PC-9 (cell line): ENCODE measurements around the gene EFTUD2. TPM values are rescaled to one million over a fixed set of nuclear protein-coding genes. Genes with fewer than 3 reads are reported as not detected.

ENCODE experiments used
- BruUV-seq: library from RNA; stranded (reverse); fragments of 400-500 nt; replicated peaks from 2 replicates; lab custom pipeline; 2021; lab: Mats Ljungman, UMichigan
- CTCF ChIA-PET: fragments of 300-600 bp; sonication (Branson Sonifier 250); formaldehyde crosslinking; loops from one replicate; lab custom pipeline; 2022; ENCODE audit warnings: antibody characterized with exemption; lab: Charles Lee
- POLR2A ChIA-PET: fragments of 300-600 bp; sonication (Branson Sonifier 250); formaldehyde crosslinking; loops from one replicate; lab custom pipeline; 2022; ENCODE audit warnings: antibody characterized with exemption; ENCODE audit not compliant: unreplicated experiment; lab: Charles Lee
- DNase-seq, 2 experiments: peaks; one replicate each; pipeline versions ENCODE4 v3.0.0 to v3.0.0-alpha.2; 2015 to 2022; ENCODE audit warnings: mixed read lengths in 1 of 2
- H2AFZ ChIP-seq: fragments of 200-600 bp; sonication (generic); 2 replicates; pipeline ENCODE4 v1.8.1; 2017; ENCODE audit warnings: antibody characterized with exemption
- H3F3A ChIP-seq: fragments of 200-600 bp; sonication (generic); 2 replicates; pipeline ENCODE4 v1.8.1; 2017; ENCODE audit warnings: antibody characterized with exemption, mild to moderate bottlenecking, low read depth; ENCODE audit not compliant: insufficient read depth
- H3K27ac ChIP-seq: fragments of 200-600 bp; sonication (generic); 2 replicates; pipeline ENCODE4 v1.6.1; 2016; ENCODE audit warnings: mixed run types
- H3K27me3 ChIP-seq: fragments of 200-600 bp; sonication (generic); 2 replicates; pipeline ENCODE4 v1.6.1; 2016; ENCODE audit warnings: low read depth, mixed run types; ENCODE audit not compliant: insufficient read depth
- H3K36me3 ChIP-seq: fragments of 200-600 bp; sonication (generic); 2 replicates; pipeline ENCODE4 v1.6.1; 2016; ENCODE audit warnings: low read depth, mixed run types
- H3K4me1 ChIP-seq: fragments of 200-600 bp; sonication (generic); replicated peaks from 2 replicates; pipeline ENCODE4 v1.6.1; 2016; ENCODE audit warnings: mixed run types; ENCODE audit not compliant: insufficient read depth
- H3K4me2 ChIP-seq: fragments of 200-600 bp; sonication (generic); 2 replicates; pipeline ENCODE4 v1.6.1; 2017; ENCODE audit warnings: mixed run types
- H3K4me3 ChIP-seq: fragments of 200-600 bp; sonication (generic); 2 replicates; pipeline ENCODE4 v1.6.1; 2016; ENCODE audit warnings: mixed run types
- H3K79me2 ChIP-seq: fragments of 200-600 bp; sonication (generic); 2 replicates; pipeline ENCODE4 v1.6.1; 2017; ENCODE audit warnings: low read depth, mixed run types
- H3K9me2 ChIP-seq: fragments of 200-600 bp; sonication (generic); 2 replicates; pipeline ENCODE4 v1.8.1; 2017; ENCODE audit warnings: mild to moderate bottlenecking; ENCODE audit not compliant: insufficient read depth
- H3K9me3 ChIP-seq: fragments of 200-600 bp; sonication (generic); 2 replicates; pipeline ENCODE4 v1.8.1; 2016; ENCODE audit warnings: low read depth; ENCODE audit not compliant: insufficient read depth
- H4K20me1 ChIP-seq: fragments of 200-600 bp; sonication (generic); 2 replicates; pipeline ENCODE4 v1.8.1; 2017; ENCODE audit not compliant: insufficient read depth
- CTCF ChIP-seq: fragments of 200-600 bp; sonication (generic); conservative IDR thresholded peaks from 2 replicates; pipeline ENCODE4 v1.6.1; 2017; ENCODE audit warnings: mixed run types, antibody characterized with exemption, mild to moderate bottlenecking, moderate library complexity
- EZH2 ChIP-seq: fragments of 200-600 bp; sonication (generic); IDR thresholded peaks from 2 replicates; pipeline ENCODE4 v1.8.0; 2017; ENCODE audit warnings: antibody characterized with exemption, low read depth
- intact Hi-C: fragments of 100-400 bp; cut with micrococcal nuclease; formaldehyde crosslinking; loops from one replicate; pipeline ENCODE4 v1.10.0; 2022; ENCODE audit not compliant: unreplicated experiment
- total RNA-seq: library from RNA; stranded (reverse); gene quantifications from 2 replicates; pipeline ENCODE4 v1.2.3, GENCODE V29; 2021

The EFTUD2 gene
- total RNA-seq, 1 experiment from 2014 or later, result 126 TPM

GRCh38 chr17:44935116-44935515, 35.9 kb upstream of the EFTUD2 start:
- H4K20me1 ChIP-seq, result no peaks in the 10 kb centered on the region; the same call in 1 of the 2 replicates
- intact Hi-C loops, result no loop called here
- H2AFZ ChIP-seq, result no peak overlapping the region
- no peaks in the 10 kb centered on the region for H3K9me3 ChIP-seq
- H3K27ac ChIP-seq, result no peak overlapping the region
- H3K4me3 ChIP-seq, result no peak overlapping the region
- no peak for DNase-seq
- POLR2A ChIA-PET, result no interaction called here
- no peak for TF ChIP-seq CTCF
- TF ChIP-seq EZH2, result no peak
- peaks cover 33% of the 10 kb centered on the region for H3K79me2 ChIP-seq
- no peaks in the 10 kb centered on the region for H3K27me3 ChIP-seq
- H3K9me2 ChIP-seq, result no peaks in the 10 kb centered on the region
- CTCF ChIA-PET, result interaction anchor here (0.6 kb wide), 1 partner anchor 84 kb away, joined by 9 read pairs; no protein-coding TSS in a partner anchor
- H3K4me2 ChIP-seq, result no peak overlapping the region
- no TSS peak for BruUV-seq
- peaks cover 6% of the 10 kb centered on the region for H3K4me1 ChIP-seq
- H3K36me3 ChIP-seq, result peaks cover 8% of the 10 kb centered on the region
- peaks cover 12% of the 10 kb centered on the region; the same call in 1 of the 2 replicates for H3F3A ChIP-seq

- peaks cover 8% of the 10 kb centered on the region for H3K36me3 ChIP-seq
These were observed 35.5 kb upstream of the EFTUD2 start for GRCh38 chr17:44934745-44935105.

GRCh38 chr17:44933824-44934744, 34.8 kb upstream of the EFTUD2 start:
- H2AFZ ChIP-seq, result no peak overlapping the region
- BruUV-seq, result no TSS peak
- H3F3A ChIP-seq, result peaks cover 6% of the 10 kb centered on the region; the same call in 1 of the 2 replicates
- no peak overlapping the region for H3K27ac ChIP-seq
- TF ChIP-seq EZH2 (no peak), CTCF (no peak)
- H3K36me3 ChIP-seq, result peaks cover 12% of the 10 kb centered on the region
- H3K9me3 ChIP-seq, result no peaks in the 10 kb centered on the region
- H3K4me1 ChIP-seq, result no peaks in the 10 kb centered on the region
- H3K79me2 ChIP-seq, result peaks cover 23% of the 10 kb centered on the region
- no peaks in the 10 kb centered on the region for H3K27me3 ChIP-seq
- no peaks in the 10 kb centered on the region; the same call in 1 of the 2 replicates for H4K20me1 ChIP-seq
- H3K4me2 ChIP-seq, result no peak overlapping the region
- H3K9me2 ChIP-seq, result no peaks in the 10 kb centered on the region
- DNase-seq, result no peak
- ChIA-PET POLR2A (no interaction called here), CTCF (no interaction called here)
- intact Hi-C loops, result no loop called here
- no peak overlapping the region for H3K4me3 ChIP-seq

More at GRCh38 chr17:44934745-44935105, 35.5 kb upstream of the EFTUD2 start:
- Histone ChIP-seq H3F3A (peaks cover 8% of the 10 kb centered on the region; the same call in 1 of the 2 replicates), H3K9me3 (no peaks in the 10 kb centered on the region), H4K20me1 (no peaks in the 10 kb centered on the region; the same call in 1 of the 2 replicates), H3K4me3 (no peak overlapping the region), H3K27ac (no peak overlapping the region), H3K79me2 (peaks cover 29% of the 10 kb centered on the region), H3K9me2 (no peaks in the 10 kb centered on the region), H3K27me3 (no peaks in the 10 kb centered on the region), H3K4me1 (peaks cover 2% of the 10 kb centered on the region), H2AFZ (no peak overlapping the region), H3K4me2 (no peak overlapping the region)
- DNase-seq, result no peak
- POLR2A ChIA-PET, result no interaction called here
- intact Hi-C loops, result no loop called here
- CTCF ChIA-PET, result no interaction called here
- BruUV-seq, result no TSS peak
- TF ChIP-seq EZH2 (no peak), CTCF (no peak)
